ENCODE measurements around the gene TYW1. TPM values are rescaled to one million over a fixed set of nuclear protein-coding genes. Genes with fewer than 3 reads are reported as not detected.
"Not testable (repeated sequence)": the region's sequence is repeated elsewhere in the genome, so short reads cannot be mapped to it uniquely, and the experiment has no call there.

Gene TYW1
- polyA plus RNA-seq, 1 donor: 26.3 TPM

- DNase-seq: not testable (repeated sequence)
Measured at GRCh38 chr7:67120491-67120890, 123.9 kb downstream of the TYW1 start.

- DNase-seq: not testable (repeated sequence)
Measured at GRCh38 chr7:67128257-67128656, 131.6 kb downstream of the TYW1 start.

- not testable (repeated sequence) for DNase-seq
Measured at GRCh38 chr7:67130766-67131165, 134.1 kb downstream of the TYW1 start.

GRCh38 chr7:67134912-67135311 is 138.3 kb downstream of the TYW1 start:
- not testable (repeated sequence) for DNase-seq

DNA sequence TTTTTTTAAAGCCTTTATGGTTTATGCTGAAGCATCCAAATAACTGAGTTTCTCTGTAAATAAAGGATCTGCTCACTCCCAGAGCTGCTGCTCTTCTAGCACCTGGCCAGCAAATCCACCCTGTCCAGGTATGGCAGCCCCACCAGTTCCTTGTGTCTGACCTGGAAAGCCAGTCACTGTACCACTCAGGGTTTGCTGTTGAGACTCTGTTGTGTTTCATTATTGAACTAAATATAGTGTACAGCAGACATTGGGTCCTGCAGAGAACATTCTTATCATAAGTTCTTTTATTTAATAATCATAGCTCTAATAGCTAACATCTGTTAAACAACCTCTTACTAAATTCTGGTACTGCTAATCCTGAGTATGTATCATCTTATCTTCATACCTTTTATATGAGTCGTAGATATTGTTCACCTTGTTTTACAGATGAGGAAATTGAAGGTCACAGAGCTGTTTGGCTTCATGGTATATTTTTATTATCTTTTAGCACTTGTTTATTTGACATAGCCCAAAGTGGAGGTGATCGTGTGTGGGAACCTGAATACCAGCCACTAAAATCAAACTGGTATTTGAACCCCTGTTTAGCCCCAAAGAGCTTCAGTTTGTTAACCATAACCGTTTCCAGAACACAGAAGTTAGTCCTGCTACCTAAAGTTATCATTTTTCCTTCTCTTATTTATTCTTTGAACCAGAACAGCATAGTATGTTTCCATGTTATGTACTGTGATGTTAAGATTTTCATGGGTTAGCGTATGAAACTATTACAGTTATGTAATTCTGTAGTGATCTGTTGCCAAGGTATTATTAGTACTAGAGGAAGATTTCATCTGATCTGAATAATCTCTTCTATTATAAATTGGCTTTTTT is 139.2 kb downstream of the TYW1 start:
- not testable (repeated sequence) for DNase-seq

GRCh38 chr7:67137489-67137888 is 140.9 kb downstream of the TYW1 start:
- not testable (repeated sequence) for DNase-seq

- not testable (repeated sequence) for DNase-seq
Measured at GRCh38 chr7:67139876-67140275, 143.2 kb downstream of the TYW1 start.

DNA sequence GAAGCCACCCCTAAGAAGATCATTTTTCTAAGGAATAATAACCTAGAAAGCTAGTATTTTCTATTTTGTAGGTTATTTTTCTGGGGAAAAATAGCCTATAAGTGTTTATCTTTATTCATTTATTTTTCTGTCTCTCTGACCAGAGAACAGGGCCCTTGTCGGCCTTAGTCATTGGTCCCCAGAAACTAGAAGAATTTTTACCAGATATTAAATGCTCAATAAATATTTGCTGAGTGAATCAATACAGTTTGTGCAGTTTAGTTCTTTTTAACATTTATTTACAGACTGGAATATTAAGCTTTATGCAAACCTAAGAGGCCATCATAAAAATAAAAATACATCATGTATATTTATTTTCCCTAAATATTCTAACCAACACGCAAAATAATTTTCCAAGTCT is 144.4 kb downstream of the TYW1 start:
- DNase-seq: not testable (repeated sequence)

GRCh38 chr7:67143091-67143786 is 146.6 kb downstream of the TYW1 start:
- DNase-seq: not testable (repeated sequence)

DNA sequence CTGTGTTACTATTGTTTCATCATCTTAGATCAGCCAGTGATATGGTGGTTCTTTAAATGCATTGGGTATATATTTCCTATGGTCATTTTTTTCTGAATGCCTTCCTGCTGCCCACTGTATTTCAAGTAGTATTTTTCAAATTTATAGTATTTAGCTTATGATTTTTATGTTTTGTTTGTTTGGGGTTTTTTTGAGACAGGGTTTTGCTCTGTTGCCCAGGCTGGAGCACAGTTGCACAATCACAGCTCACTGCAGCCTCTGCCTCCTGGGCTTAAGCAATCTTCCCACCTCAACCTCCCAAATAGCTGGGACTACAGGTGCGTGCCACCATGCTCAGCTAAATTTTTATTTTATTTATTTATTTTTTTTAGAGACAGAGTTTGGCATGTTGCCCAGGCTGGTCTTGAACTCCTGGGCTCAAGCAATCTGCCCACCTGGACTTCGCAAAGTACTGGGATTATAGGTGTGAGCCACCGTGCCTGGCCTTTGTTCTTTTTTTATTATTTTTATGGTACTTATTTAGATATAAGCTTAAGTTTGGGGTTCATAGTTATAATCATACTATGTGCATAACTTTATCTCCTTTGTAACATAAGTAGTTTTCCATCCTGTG is 149.1 kb downstream of the TYW1 start:
- DNase-seq: not testable (repeated sequence)

GRCh38 chr7:67149131-67149530 is 152.5 kb downstream of the TYW1 start:
- DNase-seq: not testable (repeated sequence)

- DNase-seq: not testable (repeated sequence)
Measured at GRCh38 chr7:67154374-67154773, 157.7 kb downstream of the TYW1 start.

DNA sequence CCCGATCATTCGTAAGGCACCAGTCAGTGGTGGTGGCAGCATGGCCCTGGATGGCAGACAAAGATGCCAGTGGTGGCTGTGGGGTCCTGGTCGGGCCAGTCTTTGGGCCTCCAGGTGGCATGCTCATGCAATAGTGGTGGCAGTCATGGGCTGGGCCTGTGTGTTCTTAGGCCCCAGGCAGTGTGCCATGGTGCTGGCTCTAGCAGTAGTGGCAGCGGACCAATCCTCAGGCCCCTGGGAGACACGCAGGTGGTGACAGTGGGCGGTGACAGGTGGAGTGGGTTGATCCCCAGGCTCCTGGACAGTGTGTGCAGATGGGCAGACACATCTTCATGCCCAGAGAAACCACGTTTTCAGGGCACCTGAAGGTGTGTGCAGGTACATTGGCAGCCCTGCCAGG is 159.4 kb downstream of the TYW1 start:
- not testable (repeated sequence) for DNase-seq

DNA sequence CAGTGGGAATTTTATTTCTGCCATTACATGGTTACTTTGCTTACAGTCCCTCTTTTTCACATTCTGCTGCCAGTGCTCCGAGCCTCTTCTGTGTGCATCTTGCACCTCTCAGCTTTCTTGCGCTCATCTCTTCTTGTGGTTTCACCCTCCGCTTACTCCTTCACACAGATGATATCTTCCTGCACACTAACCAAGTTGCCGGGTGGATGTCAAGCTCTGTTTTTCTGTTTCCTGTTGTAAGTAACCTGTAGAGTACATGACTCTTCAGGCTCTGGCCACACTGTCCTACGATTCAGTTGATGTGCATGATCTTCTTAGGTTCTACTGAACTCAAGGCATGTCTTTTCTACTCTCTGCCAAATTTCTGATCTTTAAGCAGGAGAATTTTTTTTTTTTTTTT is 166.7 kb downstream of the TYW1 start:
- DNase-seq: not testable (repeated sequence)

DNA sequence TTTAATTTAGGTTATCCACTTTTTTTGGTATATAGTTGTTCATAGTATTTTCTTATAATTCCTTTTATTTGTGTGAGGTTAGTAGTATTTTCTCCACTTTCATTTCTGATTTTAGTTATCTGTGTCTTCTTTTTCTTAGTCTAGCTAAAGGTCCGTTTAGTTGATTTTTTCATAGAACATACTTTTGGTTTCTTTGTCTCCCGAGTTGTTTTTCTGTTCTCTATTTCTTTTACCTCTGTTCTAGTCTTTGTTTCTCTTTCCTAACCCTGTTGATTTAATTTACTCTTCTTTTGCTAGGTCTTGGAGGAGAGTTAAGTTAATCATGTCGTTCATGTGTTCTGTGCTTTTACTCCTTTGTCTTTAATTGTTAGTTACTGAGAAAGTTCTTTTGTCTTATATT is 174.5 kb downstream of the TYW1 start:
- DNase-seq: not testable (repeated sequence)

DNA sequence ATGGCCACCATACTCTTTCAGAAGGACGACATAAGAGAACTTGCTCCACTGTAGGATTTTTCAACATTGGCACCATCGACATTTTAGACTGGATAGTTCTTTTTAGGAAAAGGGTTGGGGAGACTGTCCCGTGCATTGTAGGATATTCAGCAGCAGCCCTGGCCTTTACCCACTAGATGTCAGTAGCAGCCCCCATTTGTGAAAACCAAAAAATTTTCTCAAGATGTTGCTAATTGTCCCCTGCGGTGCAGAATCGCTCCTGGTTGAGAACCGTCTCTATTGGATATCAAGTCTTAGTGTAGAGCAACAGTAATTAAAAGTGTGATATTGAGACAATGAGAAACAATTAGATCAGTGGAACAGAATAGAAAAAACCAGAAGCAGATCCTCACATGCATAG is 180.1 kb downstream of the TYW1 start:
- not testable (repeated sequence) for DNase-seq

DNA sequence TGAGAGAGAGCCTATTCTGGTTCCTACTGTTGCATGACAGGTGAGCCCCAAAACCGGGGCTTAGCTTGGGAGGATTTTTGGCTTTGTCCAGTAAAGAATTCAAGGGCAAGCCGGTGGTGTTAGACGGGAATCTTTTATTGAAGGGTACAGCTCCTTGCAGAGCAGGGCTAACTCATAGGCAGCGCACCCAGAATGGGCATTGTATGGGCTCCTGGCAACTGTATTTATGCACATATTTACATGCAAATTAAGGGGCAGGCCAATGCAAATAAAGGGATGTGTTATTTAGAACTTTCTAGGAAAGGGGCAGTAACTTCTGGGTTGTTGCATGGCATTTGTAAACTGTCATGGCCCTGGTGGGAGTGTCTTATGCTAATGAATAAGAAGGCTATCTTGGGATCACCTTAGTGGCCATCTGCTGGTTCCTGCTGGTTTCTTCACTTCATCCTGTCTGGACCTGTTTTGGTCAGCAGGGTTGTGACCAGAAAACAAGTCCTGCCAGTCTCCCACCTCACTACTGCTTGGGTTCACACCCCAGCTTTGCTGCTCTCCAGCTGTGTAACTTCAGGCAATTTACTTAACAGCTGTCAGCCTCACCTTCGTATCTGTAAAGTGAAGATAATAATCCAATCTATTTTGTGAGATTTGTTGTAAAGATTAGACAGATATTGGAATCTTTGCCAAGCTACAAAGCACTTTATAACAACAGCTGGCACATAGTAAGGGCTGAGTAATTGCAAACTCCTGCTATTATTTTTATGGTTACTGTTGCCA is 182.5 kb downstream of the TYW1 start:
- not testable (repeated sequence) for DNase-seq

DNA sequence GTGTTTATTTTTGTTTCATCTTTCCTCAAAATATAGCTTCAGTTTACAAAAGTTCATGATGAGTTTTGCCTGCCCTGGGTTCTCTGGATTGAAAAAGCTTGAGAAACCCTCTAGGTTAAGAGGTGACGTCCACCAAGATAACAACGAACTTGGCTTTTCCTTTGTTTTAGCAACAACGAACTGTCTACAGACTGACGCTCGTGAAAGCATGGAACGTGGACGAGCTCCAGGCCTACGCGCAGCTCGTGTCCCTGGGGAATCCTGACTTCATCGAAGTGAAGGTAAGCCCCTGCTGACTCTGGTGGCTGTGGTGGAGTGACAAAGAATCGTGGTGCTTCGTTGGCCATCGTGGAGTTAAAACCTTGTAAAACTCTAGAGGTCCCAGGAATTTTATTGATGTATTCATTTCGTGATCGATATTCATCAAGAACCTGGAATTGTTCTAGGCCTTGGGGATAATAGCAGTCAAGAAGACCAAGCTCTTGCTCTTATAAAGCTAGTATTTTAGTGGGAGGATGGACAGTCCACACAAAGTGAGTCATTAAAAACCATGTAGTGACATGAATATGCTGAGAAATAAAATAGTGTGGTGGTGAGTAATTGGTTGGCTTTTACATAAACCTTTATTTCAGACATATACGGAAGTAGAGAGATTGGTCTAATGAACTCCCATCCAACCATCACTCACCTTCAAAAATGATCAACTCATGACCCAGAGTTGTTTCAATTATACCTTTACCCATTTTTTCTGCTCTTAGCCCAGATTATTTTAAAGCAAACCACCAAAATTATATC is 186.5 kb downstream of the TYW1 start:
- not testable (repeated sequence) for DNase-seq

DNA sequence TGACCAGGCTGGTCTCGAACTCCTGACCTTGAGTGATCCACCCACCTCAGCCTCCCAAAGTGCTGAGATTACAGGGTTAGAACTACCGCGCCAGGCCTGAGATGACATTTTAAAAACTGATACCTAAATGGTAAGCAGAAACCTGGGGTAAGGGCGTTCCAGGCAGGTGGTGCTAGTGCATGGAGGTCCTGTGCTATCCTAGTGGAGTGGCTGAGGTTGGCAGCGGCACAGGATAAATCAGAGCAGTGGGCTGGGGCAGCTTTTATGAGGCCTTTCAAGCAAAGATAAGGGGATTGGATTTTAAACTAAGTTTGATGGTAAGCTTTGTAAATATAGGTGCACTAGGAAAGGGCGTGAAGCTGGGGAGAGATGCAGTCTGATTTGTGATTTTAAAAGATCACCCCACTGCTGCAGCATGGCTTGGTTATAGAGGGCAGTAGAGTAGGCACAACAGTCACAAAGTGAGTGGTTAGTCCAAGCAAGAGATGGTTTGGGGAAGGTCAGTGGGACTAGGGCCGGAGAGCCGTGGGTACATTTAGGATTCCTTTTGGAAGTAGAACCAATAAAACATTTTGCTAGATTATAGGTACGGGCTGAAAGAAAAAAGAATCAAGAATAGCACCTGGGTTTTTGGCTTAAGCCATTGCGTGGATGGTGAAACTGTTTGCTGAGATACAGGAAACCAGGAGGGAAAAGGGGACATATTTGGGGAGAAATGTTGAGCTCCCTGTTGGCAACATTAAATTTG is 188.5 kb downstream of the TYW1 start:
- DNase-seq: not testable (repeated sequence)

GRCh38 chr7:67185660-67186129 is 189.1 kb downstream of the TYW1 start:
- not testable (repeated sequence) for DNase-seq
